Panc1 (cell line): Measurements from ENCODE around the gene P3H3. TPM values are rescaled to one million over a fixed set of nuclear protein-coding genes. Genes with fewer than 3 reads are reported as not detected.

Experiments
- ATAC-seq: fragments of 200-7000 bp; cut with Tn5 transposase; 2 replicates; pipeline ENCODE4 v1.9.1; 2020; ENCODE audit warnings: mild to moderate bottlenecking, moderate library complexity
- BruUV-seq: library from RNA; stranded (reverse); fragments of 400-500 nt; replicated peaks from 2 replicates; lab custom pipeline; 2021; lab: Mats Ljungman, UMichigan
- CTCF ChIA-PET: fragments of 300-600 bp; sonication (Branson Sonifier 250); formaldehyde crosslinking; loops from one replicate; lab custom pipeline; 2022; ENCODE audit warnings: antibody characterized with exemption; lab: Charles Lee
- POLR2A ChIA-PET: fragments of 300-600 bp; sonication (Branson Sonifier 250); formaldehyde crosslinking; loops from one replicate; lab custom pipeline; 2022; ENCODE audit warnings: antibody characterized with exemption; lab: Charles Lee
- DNase-seq: peaks from one replicate; pipeline ENCODE4 v3.0.0-alpha.2; 2010; ENCODE audit warnings: low read depth, low spot score
- H3K27ac ChIP-seq: 2 replicates; pipeline ENCODE4 v1.5.1; 2011; ENCODE audit warnings: mild to moderate bottlenecking, low read length, inconsistent platforms
- H3K27me3 ChIP-seq: fragments of 200-500 bp; sonication (Bioruptor generic); 2 replicates; pipeline ENCODE4 v1.6.0; 2014; ENCODE audit warnings: low read length, inconsistent platforms; ENCODE audit not compliant: control insufficient read depth, insufficient read depth
- H3K36me3 ChIP-seq: fragments of 200-500 bp; sonication (Bioruptor generic); 2 replicates; pipeline ENCODE4 v1.5.1; 2014; ENCODE audit warnings: inconsistent platforms, mild to moderate bottlenecking, low read length, moderate library complexity; ENCODE audit not compliant: control insufficient read depth, insufficient read depth
- H3K4me1 ChIP-seq: 2 replicates; pipeline ENCODE4 v1.5.1; 2011; ENCODE audit warnings: inconsistent platforms, mild to moderate bottlenecking, low read length, moderate library complexity; ENCODE audit not compliant: control insufficient read depth, insufficient read depth
- H3K4me3 ChIP-seq, 2 experiments: 2 replicates each; pipeline ENCODE4 v1.5.1; 2011 to 2012; ENCODE audit warnings: low read depth in 2 of 2, low read length in 2 of 2, mild to moderate bottlenecking in 2 of 2, inconsistent platforms in 1 of 2, moderate library complexity in 1 of 2
- H3K9me3 ChIP-seq: fragments of 200-500 bp; sonication (Bioruptor generic); 2 replicates; pipeline ENCODE4 v1.5.1; 2014; ENCODE audit warnings: low read depth, mild to moderate bottlenecking, inconsistent platforms, low read length, moderate library complexity; ENCODE audit not compliant: control insufficient read depth, insufficient read depth
- CTCF ChIP-seq: fragments of 450-650 bp; IDR thresholded peaks from 2 replicates; pipeline ENCODE4 v1.5.1; 2017; ENCODE audit warnings: mild to moderate bottlenecking
- POLR2AphosphoS5 ChIP-seq: IDR thresholded peaks from 2 replicates; pipeline ENCODE4 v1.6.1; 2012; ENCODE audit warnings: mild to moderate bottlenecking, low read depth, low read length, moderate library complexity
- REST ChIP-seq, 2 experiments: IDR thresholded peaks; 2 replicates each; pipeline ENCODE4 v1.6.1; 2011 to 2012; ENCODE audit warnings: low read depth in 2 of 2, control low read depth in 1 of 2, low read length in 1 of 2, mild to moderate bottlenecking in 1 of 2, moderate library complexity in 1 of 2; ENCODE audit not compliant: insufficient read depth in 1 of 2
- SIN3A ChIP-seq: IDR thresholded peaks from 2 replicates; pipeline ENCODE4 v1.6.1; 2012; ENCODE audit warnings: low read depth, mild to moderate bottlenecking, low read length, moderate library complexity, borderline replicate concordance; ENCODE audit not compliant: insufficient read depth
- TCF7L2 ChIP-seq: IDR thresholded peaks from 2 replicates; pipeline ENCODE4 v1.6.1; 2011; ENCODE audit warnings: mild to moderate bottlenecking, low read depth, low read length, inconsistent platforms
- in situ Hi-C: cut with HindIII; loops from 2 replicates; pipeline ENCODE4 v1.10.0; 2016; ENCODE audit warnings: low sequenced_read_pairs, low pct_unique_long_range_greater_than_20kb
- intact Hi-C: fragments of 100-400 bp; cut with micrococcal nuclease; formaldehyde crosslinking; loops from one replicate; pipeline ENCODE4 v1.10.0; 2022; ENCODE audit not compliant: unreplicated experiment
- total RNA-seq: library from RNA; stranded (reverse); gene quantifications from one replicate; pipeline ENCODE4 v1.2.1, GENCODE V29; 2021; ENCODE audit not compliant: unreplicated experiment

P3H3 gene
- total RNA-seq, 1 experiment from 2014 or later, result 11.0 TPM

DNA sequence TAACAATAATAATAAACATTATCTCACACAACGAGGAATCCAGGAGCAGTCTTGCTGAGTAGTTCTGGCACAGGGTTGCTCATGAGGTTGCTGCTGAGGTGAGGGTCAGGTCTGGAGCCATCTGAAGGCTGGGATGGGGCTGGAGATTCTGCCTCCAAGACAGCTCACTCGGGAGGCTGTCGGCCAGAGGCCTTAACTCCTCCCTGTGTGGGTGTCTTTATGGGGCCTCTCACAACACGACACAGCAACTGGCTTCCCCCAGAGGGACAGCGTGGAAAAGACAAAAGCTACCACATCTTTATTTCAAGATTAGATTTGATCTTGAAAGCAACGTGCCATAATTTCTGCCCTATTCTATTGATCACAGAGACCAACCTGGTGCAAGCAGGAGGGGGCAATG lies 46.1 kb upstream of the P3H3 start:
- TF ChIP-seq REST (IDR thresholded peaks at IDR 0.05; ENCODE audit: insufficient read depth in 1 of 2, low read depth in 2 of 2, low read length in 1 of 2) (no peak), SIN3A (no peak), POLR2AphosphoS5 (no peak), CTCF (no peak), TCF7L2 (no peak)
- POLR2A ChIA-PET, result no interaction called here

GRCh38 chr12:6782850-6783566 lies 45.2 kb upstream of the P3H3 start:
- no peaks in the 10 kb centered on the region for H3K27me3 ChIP-seq
- TF ChIP-seq REST (IDR thresholded peaks at IDR 0.05; ENCODE audit: insufficient read depth in 1 of 2, low read depth in 2 of 2, low read length in 1 of 2), result no peak
- no peak for TF ChIP-seq POLR2AphosphoS5
- no peak for TF ChIP-seq TCF7L2
- TF ChIP-seq SIN3A, result no peak
- no peak for TF ChIP-seq CTCF
- no peak for DNase-seq
- CTCF ChIA-PET, result interaction anchor here (0.6 kb wide), 1 partner anchor 30 kb away, joined by 3 read pairs; the partner anchor contains the start of gene MLF2
- BruUV-seq, result no TSS peak
- ATAC-seq, result no peak
- no peak overlapping the region for H3K4me3 ChIP-seq
- no peaks in the 10 kb centered on the region for H3K9me3 ChIP-seq
- POLR2A ChIA-PET, result no interaction called here
- in situ Hi-C loops, result no loop called here
- H3K4me1 ChIP-seq, result peaks cover 4% of the 10 kb centered on the region; the same call in 1 of the 2 replicates
- intact Hi-C loops, result no loop called here
- no peaks in the 10 kb centered on the region for H3K36me3 ChIP-seq
- H3K27ac ChIP-seq, result no peak overlapping the region

More for the DNA sequence above, 46.1 kb upstream of the P3H3 start:
- Histone ChIP-seq H3K36me3 (no peaks in the 10 kb centered on the region), H3K27me3 (no peaks in the 10 kb centered on the region), H3K9me3 (no peaks in the 10 kb centered on the region), H3K27ac (no peak overlapping the region), H3K4me3 (no peak overlapping the region), H3K4me1 (peaks cover 4% of the 10 kb centered on the region; the same call in 1 of the 2 replicates)
- no peak for DNase-seq
- no TSS peak for BruUV-seq
- CTCF ChIA-PET, result no interaction called here
- intact Hi-C loops (no loop called here), in situ Hi-C loops (no loop called here)
- ATAC-seq, result no peak
